RPMI8226 (cell line): ENCODE data around the gene NFATC2.

Source experiments
- DNase-seq: peaks from one replicate; pipeline ENCODE4 v3.0.0-alpha.2; 2015

NFATC2 gene

GRCh38 chr20:51427651-51428291 is 114.7 kb downstream of the NFATC2 start:
- no peak for DNase-seq

DNA sequence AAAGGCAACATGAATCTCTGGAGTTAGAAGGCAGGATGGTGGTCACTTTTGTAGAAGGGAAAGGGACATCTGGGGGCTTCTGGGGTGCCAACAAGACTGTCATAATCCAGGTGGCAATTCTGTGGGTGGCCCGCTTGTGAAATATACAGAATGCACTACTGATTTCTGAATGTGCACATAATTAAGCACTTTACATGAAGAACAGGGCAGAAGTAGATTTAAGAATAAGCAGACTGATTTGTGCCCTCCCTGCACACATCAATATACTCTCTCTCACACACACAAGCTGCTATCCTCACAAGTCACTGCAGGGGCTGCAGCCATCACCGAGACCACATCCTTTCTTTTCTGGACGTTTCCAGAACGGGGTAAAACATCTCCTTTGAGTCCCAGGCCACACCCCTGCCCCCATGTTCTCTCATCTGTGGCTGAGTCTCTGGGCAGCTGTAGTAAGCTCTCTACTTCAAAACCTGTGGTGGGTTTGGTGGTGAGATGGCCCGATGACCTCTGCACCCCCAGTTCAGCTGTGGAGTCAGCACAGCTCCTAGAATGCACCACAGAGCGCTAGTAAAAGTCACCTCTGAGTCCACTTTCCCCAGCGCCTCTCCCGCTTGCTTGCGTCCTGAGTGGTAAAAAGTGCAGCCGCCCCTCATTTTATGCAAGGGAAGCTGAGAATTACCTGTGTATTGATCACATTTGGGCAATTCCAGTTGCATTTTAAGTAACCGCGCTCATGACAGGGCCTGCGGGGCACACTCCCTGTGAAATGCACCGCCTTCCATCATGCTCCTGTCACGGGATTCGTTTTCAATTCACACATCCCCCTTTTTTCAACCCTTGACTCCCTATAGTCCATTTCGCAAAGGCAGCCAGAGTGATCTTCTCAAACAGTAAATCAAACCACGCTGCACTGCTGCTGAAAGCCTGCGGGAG is 115.5 kb downstream of the NFATC2 start:
- no peak for DNase-seq

GRCh38 chr20:51425347-51426106 is 117.0 kb downstream of the NFATC2 start:
- no peak for DNase-seq

DNA sequence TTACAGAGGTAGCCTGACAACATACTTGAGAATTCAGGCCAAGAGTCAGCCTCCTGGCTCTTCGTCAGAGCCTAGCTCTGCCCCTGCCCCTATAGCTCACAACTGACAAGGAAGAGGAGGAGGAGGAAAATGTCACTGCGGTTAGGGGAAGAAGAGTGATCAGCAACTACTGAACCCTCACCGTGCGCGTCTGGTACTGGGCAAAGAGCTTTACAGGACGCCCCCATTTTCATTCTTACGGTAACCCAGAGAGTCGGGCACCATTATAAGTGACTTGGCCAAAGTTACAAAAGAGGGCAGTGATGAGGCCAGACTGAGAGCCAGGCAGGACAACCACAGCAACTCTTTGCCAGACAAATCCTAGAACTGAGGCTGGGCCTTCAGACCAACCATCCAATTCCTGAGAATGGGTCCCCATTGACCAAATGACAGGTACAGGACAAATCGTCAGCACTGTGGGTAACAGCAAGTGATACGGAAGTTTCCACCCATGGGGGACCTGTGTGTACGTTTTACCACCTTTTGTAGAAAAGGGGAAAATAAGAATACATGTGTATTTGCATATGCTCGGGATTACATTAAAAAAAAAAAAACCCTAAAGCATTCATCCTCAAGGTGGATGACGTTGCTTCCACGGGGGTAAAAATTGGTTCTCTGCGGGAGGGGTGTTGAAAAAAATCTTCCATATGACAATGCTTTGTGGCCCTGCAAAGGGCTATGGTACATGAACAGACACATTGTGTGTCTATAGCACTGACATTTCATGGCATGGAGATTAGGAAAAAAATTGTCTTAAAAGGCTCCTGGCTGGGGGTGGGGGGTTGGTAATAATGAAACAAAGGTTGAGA is 118.0 kb downstream of the NFATC2 start:
- no peak for DNase-seq

DNA sequence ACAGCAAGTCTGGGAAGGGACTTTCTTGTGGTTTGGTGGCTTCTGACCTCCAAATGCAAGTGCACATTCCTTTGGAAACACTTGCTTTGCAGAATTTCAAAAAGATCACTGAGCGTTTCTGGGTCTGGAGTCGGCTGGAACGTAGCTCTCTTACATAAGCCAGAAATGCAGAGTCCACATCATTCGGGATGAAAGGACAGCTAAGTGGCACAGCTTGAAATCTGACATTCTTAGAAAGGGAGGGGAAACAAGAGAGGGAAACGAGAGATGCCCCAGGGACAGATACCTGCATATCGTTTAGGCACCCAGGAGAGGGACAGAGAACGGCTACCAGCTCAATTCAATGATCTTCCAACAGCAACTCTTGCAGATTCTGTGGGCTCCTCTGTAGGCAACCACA is 118.7 kb downstream of the NFATC2 start:
- no peak for DNase-seq

DNA sequence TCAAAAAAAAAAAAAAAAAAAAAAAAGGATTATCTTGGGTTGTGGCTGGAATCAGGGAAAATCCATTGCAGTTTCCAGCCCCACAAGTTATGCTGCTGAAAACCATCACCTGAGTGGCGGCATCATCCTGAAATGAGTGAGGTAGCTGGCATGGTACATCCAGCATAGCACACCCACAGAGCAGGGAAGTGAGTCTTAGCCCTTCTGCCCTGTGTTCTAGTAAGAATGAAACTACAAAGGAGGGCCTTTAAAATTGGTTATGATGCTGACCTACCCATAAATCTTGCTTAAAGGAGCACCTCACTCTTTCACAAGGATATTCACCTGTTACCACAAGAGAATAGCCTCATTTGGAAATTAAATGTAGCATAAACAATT is 119.2 kb downstream of the NFATC2 start:
- DNase-seq, result no peak

DNA sequence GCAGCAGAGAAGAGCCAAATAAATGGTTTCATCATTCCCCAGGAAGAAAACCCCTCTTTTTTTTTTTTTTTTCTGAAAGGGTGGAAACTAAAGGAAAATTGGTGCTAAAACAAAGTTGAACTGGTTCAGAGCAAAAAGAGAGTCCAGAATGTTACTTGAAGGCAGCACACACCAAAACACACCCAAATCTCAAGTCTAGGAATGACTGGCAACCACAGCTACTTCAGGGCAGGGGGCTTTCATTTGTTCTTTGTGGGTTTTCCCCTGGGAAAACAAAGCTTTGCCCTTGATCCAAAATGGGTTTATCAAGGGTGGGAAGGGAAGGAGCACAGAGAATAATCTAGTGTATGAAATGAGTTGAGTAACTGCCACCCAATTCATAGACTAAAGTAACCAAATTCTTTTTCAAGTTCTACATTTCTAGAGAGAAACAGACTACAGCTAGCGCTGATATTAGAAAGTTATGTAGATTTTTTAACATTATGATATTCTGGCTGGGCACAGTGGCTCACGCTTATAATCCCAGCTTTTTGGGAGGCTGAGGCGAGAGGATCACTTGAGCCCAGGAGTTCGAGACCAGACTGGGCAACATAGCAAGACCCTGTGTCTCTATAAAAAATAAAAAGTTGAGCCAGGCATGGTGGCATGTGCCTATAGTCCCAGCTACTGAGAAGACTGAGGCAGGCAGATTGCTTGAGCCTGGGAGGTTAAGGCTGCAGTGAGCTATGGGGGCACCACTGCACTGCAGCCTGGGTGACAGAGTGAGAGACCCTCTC is 119.8 kb downstream of the NFATC2 start:
- no peak for DNase-seq

DNA sequence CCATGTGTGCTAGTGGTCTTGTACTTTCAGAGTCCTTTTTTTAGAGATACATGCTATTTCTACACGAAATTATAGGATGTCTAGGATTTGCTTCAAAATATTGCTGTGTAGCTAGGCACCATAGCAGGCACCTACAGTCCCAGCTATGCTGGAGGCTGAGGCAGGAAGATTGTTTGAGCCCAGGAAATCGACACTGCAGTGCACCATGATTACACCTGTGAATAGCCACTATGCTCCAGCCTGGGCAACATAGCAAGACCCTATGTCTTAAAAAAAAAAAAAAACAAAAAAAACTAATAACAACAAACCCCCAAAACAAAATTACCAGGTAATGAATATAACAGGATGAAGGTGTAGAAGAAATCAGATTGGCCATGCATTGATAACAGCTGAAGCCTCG is 121.7 kb downstream of the NFATC2 start:
- DNase-seq, result no peak

GRCh38 chr20:51420111-51420510 is 122.4 kb downstream of the NFATC2 start:
- DNase-seq, result no peak

GRCh38 chr20:51419646-51420045 is 122.9 kb downstream of the NFATC2 start:
- no peak for DNase-seq

- DNase-seq, result no peak
Measured at GRCh38 chr20:51419231-51419630, 123.3 kb downstream of the NFATC2 start.

DNA sequence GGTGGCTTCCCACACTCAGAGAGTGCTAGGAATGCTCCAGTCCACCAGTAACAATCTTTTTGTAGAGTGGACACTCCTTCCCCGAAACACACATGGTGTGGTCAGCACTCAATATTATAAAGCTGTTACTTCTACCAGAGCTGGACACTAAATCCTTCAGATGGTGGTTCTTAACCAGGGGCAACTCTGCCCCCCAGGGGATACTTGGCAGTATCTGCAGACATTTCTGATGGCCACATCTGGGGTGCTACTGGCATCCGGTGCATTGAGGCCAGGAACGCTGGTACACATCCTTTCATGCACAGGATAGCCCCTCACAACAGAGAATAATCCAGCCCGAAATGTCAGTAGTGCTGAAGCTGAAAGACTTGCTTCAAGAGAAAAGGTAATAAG is 124.4 kb downstream of the NFATC2 start:
- DNase-seq, result no peak

GRCh38 chr20:51417250-51418136 is 125.0 kb downstream of the NFATC2 start:
- DNase-seq, result no peak

- DNase-seq, result no peak
Measured at GRCh38 chr20:51416532-51417249, 125.8 kb downstream of the NFATC2 start.

GRCh38 chr20:51413857-51414256 is 128.7 kb downstream of the NFATC2 start:
- peak; percentile 74 for DNase-seq

- DNase-seq, result no peak
Measured at GRCh38 chr20:51412951-51413481, 129.5 kb downstream of the NFATC2 start.

DNA sequence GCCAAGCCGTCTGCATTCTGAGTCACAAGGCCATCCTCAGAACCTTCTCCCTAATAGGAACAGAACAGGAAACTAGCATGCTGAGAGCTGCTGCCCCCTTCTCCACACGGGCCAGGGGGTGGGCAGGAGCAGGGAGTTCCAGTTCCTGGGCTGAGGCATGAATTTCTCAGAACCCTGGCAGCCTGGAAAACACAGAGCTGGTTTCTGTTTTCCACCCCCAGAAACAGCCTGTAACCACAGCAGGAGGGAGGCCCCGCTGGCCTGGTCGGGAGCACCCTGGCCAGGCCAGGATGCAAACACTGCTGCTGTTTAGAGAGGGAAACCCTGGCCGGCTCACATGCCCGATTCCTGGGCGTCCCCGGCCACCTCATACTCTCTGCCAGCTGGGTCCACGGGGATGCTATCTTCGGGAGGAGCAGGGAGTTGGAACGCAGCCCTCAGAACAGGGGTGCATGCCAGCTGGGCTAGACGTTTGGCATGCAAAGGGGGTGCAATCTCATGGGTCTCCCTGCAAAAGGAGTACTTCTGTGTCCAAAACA is 130.1 kb downstream of the NFATC2 start:
- DNase-seq, result no peak

- no peak for DNase-seq
Measured at GRCh38 chr20:51411870-51412269, 130.6 kb downstream of the NFATC2 start.

DNA sequence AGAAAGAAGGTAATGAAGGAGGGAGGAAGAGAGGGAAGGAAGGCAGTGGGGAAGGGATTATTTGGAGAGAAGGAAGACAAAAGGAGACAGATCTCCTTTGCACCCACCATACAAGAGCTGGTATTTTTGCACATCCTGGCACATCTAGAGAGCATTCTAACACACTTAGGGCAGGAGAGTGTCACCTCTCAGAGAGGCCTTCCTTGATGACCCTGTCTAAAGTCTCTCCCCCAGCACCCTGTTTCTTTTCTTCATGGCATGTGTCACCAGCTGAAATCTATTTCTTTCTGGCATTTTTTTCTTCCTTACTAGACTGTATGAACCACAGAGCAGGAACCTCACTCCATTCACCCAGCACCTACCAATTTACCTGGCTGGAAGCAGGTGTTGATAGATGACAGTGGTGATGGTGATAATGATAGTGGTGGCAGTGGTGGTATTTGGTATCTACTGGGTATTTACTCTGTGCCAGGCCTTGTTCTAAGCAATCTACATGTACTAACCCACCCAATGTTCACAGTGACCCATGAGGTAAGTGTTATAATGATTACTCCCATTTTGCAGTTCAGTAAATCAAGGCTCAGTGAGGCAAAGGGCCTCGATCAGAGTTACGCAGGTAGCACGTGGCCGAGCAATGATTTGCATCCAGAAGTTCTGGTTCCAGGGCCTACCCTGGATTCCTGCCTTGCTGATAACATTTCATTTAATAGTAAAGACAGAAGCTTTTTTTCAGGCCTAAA is 131.8 kb downstream of the NFATC2 start:
- no peak for DNase-seq
